Activated T-helper 17 cell treated with anti-CD3 and anti-CD28 coated beads, Interleukin-2, amount 50 U/mL, for 72 hours (primary cell): ENCODE data around the gene DNAH8. TPM values are rescaled to one million over a fixed set of nuclear protein-coding genes. Genes with fewer than 3 reads are reported as not detected.
"Not testable (repeated sequence)": the region's sequence is repeated elsewhere in the genome, so short reads cannot be mapped to it uniquely, and the experiment has no call there.

Experiments used
- ATAC-seq: fragments of 150-1000 bp; cut with Tn5 transposase; replicated peaks from 2 replicates; pipeline ENCODE4 v1.10.0; 2021; ENCODE audit warnings: mild to moderate bottlenecking, moderate library complexity
- H3K27ac Mint-ChIP-seq: one replicate; pipeline ENCODE4 v1.8.0; 2022; ENCODE audit warnings: mixed read lengths
- H3K27me3 Mint-ChIP-seq: one replicate; pipeline ENCODE4 v1.8.0; 2022; ENCODE audit warnings: mixed read lengths
- H3K36me3 Mint-ChIP-seq: one replicate; pipeline ENCODE4 v1.8.0; 2022; ENCODE audit warnings: low read depth, mild to moderate bottlenecking, mixed read lengths
- H3K4me1 Mint-ChIP-seq: one replicate; pipeline ENCODE4 v1.8.0; 2022; ENCODE audit warnings: mixed read lengths
- H3K4me3 Mint-ChIP-seq: one replicate; pipeline ENCODE4 v1.8.0; 2022; ENCODE audit warnings: mild to moderate bottlenecking, mixed read lengths
- H3K9me3 Mint-ChIP-seq: one replicate; pipeline ENCODE4 v1.8.0; 2022; ENCODE audit warnings: mixed read lengths
- total RNA-seq, 2 donors: library from RNA; stranded (reverse); gene quantifications; one replicate each; pipeline ENCODE4 v1.2.3, GENCODE V29; 2022

Gene DNAH8
- total RNA-seq, 2 donors from 2014 or later: 0.03 to 0.09 TPM

DNA sequence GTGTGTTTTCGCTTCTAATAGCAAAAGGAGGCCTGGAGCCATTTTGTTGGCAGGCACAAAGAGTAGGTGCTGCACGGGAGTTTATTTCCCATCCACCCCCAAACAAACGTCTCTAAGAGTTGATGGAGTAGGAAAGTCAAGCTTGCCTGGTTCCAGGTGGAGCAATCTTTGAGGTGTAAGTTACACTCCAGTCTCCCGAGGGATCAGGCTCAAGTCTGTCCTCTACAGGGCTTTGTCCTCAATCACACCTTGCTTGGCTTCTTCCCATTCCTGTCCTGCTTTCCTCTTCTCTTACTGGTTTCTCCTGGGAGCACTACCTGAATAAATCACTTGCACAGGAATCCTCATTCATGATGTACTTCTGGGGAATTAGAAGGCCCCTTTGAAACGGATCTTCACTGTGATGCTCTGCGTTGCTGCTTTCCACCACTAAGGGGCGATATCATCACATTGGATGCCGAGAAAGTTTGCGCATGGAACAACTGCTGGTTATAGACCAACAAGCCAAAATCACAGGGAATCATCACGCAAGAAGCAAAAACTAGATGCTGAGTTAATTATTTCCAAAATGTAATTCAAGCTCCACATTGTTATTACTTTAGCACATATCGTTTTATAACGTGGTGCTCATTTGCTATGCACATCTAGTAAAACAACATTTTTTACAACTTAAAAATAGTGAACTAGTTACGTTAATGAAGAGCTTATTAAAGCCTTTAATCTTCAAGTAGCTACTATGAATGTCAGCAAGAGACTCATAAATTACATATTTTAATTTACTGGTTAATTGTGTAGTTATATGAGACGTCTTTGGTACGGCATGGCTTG, 156.8 kb downstream of the DNAH8 start:
- H3K4me1 Mint-ChIP-seq: peaks cover 22% of the 10 kb centered on the region
- peak; percentile 56 for ATAC-seq

DNA sequence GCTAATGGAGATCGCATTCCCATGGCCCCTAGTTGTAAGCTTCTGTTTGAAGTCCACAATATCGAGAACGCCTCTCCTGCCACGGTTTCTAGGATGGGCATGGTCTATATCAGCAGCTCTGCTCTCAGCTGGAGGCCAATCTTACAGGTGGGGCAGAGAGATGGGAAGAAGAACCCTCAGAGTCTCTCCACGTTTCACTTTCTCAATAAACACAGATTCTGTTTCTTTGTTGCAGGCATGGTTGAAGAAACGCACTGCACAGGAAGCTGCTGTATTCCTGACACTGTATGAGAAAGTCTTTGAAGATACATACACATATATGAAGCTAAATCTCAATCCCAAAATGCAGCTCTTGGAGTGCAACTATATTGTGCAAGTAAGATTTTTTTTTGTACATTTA, 157.9 kb downstream of the DNAH8 start:
- Mint-ChIP-seq H3K27ac (no peak overlapping the region), H3K27me3 (peaks cover 4% of the 10 kb centered on the region), H3K4me1 (peaks cover 22% of the 10 kb centered on the region), H3K9me3 (no peaks in the 10 kb centered on the region), H3K4me3 (peak overlapping the region; percentile 35), H3K36me3 (no peaks in the 10 kb centered on the region)
- ATAC-seq: no peak

More for the DNA sequence above, 156.8 kb downstream of the DNAH8 start:
- no peaks in the 10 kb centered on the region for H3K36me3 Mint-ChIP-seq
- no peak overlapping the region for H3K27ac Mint-ChIP-seq
- no peak overlapping the region for H3K4me3 Mint-ChIP-seq
- no peaks in the 10 kb centered on the region for H3K9me3 Mint-ChIP-seq
- peaks cover 7% of the 10 kb centered on the region for H3K27me3 Mint-ChIP-seq

- H3K9me3 Mint-ChIP-seq, ATAC-seq, H3K36me3 Mint-ChIP-seq, H3K27me3 Mint-ChIP-seq: not testable (repeated sequence)
- Mint-ChIP-seq H3K27ac (peak overlapping the region; percentile 79), H3K4me1 (peaks cover 22% of the 10 kb centered on the region), H3K4me3 (peak overlapping the region; percentile 45)
Measured at GRCh38 chr6:38873816-38874215, 158.7 kb downstream of the DNAH8 start.

DNA sequence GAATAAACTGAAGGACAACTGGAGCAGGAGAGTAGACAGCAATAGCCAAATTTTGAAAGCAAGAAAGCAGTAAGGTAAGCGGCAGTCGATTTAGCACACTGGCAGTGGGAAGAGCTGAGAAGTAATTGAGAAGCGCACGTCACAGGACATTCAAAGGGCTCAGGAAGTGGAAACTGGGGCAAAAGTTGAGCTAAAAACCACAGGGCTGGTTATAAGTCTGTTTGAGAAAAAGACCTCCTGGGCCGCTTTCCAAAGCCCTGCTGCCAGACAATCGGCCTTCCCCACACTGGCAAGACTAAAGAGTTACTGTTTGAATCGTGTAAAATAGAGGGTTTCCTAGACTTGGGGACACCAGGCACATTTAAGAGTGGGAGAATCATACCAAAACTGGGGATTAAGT, 161.4 kb downstream of the DNAH8 start:
- Mint-ChIP-seq H3K9me3 (no peaks in the 10 kb centered on the region), H3K27ac (peak overlapping the region; percentile 86), H3K27me3 (no peaks in the 10 kb centered on the region), H3K36me3 (no peaks in the 10 kb centered on the region), H3K4me1 (peaks cover 22% of the 10 kb centered on the region), H3K4me3 (peak overlapping the region; percentile 65)
- ATAC-seq: peak; percentile 95

DNA sequence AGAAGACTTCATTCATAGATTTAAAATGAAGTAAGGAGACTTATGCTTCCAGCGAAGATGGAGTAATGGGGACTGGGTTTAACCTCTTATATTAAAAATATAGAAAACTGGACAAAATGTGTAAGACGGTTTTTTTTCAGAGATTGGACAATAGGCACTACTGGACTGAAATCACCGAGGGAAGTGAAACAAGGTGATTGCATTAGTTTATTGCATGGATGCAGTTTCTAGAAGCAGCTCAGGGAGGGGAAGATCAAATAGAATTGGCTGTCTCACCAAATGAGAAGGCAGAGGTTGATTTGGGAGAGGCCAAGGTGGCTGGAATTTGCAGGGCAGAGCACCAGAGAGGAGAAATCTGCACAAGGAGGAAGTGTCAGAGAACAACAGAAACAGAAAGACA, 162.6 kb downstream of the DNAH8 start:
- Mint-ChIP-seq H3K27ac (no peak overlapping the region), H3K27me3 (no peaks in the 10 kb centered on the region), H3K36me3 (no peaks in the 10 kb centered on the region), H3K9me3 (no peaks in the 10 kb centered on the region), H3K4me3 (no peak overlapping the region), H3K4me1 (peaks cover 17% of the 10 kb centered on the region)
- no peak for ATAC-seq

- no peak for ATAC-seq
- no peaks in the 10 kb centered on the region for H3K27me3 Mint-ChIP-seq
- H3K36me3 Mint-ChIP-seq: no peaks in the 10 kb centered on the region
- H3K27ac Mint-ChIP-seq: no peak overlapping the region
- no peaks in the 10 kb centered on the region for H3K9me3 Mint-ChIP-seq
- H3K4me3 Mint-ChIP-seq: no peak overlapping the region
- H3K4me1 Mint-ChIP-seq: no peaks in the 10 kb centered on the region
Measured at GRCh38 chr6:38882157-38882556, 167.0 kb downstream of the DNAH8 start.

GRCh38 chr6:38897507-38897906, 182.4 kb downstream of the DNAH8 start:
- no peaks in the 10 kb centered on the region for H3K4me1 Mint-ChIP-seq
- no peaks in the 10 kb centered on the region for H3K36me3 Mint-ChIP-seq
- no peaks in the 10 kb centered on the region for H3K27me3 Mint-ChIP-seq
- ATAC-seq: no peak
- no peak overlapping the region for H3K27ac Mint-ChIP-seq
- no peaks in the 10 kb centered on the region for H3K9me3 Mint-ChIP-seq
- no peak overlapping the region for H3K4me3 Mint-ChIP-seq

GRCh38 chr6:38901802-38902522, 186.9 kb downstream of the DNAH8 start:
- peaks cover 5% of the 10 kb centered on the region for H3K4me1 Mint-ChIP-seq
- no peak overlapping the region for H3K4me3 Mint-ChIP-seq
- H3K9me3 Mint-ChIP-seq: no peaks in the 10 kb centered on the region
- no peak overlapping the region for H3K27ac Mint-ChIP-seq
- ATAC-seq: no peak
- peaks cover 3% of the 10 kb centered on the region for H3K27me3 Mint-ChIP-seq
- no peaks in the 10 kb centered on the region for H3K36me3 Mint-ChIP-seq

DNA sequence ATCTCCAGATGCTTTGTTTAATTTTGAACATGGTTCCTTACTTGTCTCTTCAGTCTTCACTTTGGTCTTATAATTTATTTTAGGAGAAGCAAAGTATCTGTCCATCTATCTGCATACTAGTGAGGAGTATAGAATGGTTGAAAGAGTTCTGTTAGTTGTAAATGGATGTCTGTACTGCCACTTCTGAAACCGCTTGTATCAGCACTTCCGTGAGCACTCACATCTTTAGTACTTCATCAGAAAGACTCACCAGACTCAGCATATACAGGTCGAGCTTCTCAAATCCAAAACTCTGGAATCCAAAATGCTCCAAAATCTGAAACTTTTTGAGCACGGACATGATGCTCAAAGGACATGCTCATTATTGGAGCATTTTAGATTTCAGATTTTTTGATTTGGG, 191.5 kb downstream of the DNAH8 start:
- no peaks in the 10 kb centered on the region for H3K36me3 Mint-ChIP-seq
- ATAC-seq: peak; percentile 51
- peaks cover 5% of the 10 kb centered on the region for H3K4me1 Mint-ChIP-seq
- no peaks in the 10 kb centered on the region for H3K9me3 Mint-ChIP-seq
- H3K27ac Mint-ChIP-seq: no peak overlapping the region
- H3K27me3 Mint-ChIP-seq: peaks cover 3% of the 10 kb centered on the region
- no peak overlapping the region for H3K4me3 Mint-ChIP-seq

- H3K27me3 Mint-ChIP-seq: peaks cover 3% of the 10 kb centered on the region
- no peaks in the 10 kb centered on the region for H3K9me3 Mint-ChIP-seq
- no peak overlapping the region for H3K4me3 Mint-ChIP-seq
- H3K27ac Mint-ChIP-seq: no peak overlapping the region
- no peaks in the 10 kb centered on the region for H3K36me3 Mint-ChIP-seq
- peaks cover 5% of the 10 kb centered on the region for H3K4me1 Mint-ChIP-seq
- no peak for ATAC-seq
Measured at GRCh38 chr6:38907264-38907663, 192.2 kb downstream of the DNAH8 start.

DNA sequence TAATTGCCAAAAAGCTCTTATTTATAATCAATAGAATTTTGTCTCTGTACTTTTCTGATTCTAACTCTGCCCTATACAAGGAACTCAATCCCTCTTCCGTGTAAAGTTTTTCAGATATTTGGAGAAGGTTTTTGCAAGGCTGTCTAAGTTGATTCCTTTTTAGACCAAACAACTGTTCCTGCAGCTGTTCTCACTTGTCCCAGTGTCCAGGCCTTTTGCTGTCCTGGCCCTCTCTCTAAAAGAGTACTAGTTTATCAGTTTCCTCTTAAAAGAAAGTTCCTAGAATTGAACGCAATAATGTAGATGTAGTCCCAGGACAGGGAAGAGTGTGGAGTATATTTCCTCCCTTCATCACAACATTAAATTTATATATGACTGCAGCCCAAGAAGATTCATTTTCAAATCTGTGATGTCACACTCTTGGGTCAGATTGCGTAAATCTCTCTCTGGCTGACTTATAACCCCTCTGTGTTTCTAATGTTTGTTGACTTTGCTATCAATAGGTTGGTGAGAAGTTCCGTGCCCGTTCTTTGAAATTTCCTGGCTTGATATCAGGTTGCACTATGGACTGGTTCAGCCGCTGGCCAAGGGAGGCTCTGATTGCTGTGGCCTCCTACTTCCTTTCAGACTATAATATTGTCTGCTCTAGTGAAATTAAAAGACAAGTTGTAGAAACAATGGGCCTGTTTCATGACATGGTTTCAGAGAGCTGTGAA, 194.1 kb downstream of the DNAH8 start:
- Mint-ChIP-seq H3K27ac (no peak overlapping the region), H3K4me3 (no peak overlapping the region), H3K4me1 (peaks cover 5% of the 10 kb centered on the region), H3K9me3 (no peaks in the 10 kb centered on the region), H3K27me3 (peaks cover 1% of the 10 kb centered on the region), H3K36me3 (no peaks in the 10 kb centered on the region)
- no peak for ATAC-seq

- H3K9me3 Mint-ChIP-seq: no peaks in the 10 kb centered on the region
- H3K4me3 Mint-ChIP-seq: no peak overlapping the region
- H3K27ac Mint-ChIP-seq: no peak overlapping the region
- H3K4me1 Mint-ChIP-seq: peaks cover 5% of the 10 kb centered on the region
- H3K36me3 Mint-ChIP-seq: no peaks in the 10 kb centered on the region
- H3K27me3 Mint-ChIP-seq: no peaks in the 10 kb centered on the region
- ATAC-seq: no peak
Measured at GRCh38 chr6:38910207-38910606, 195.1 kb downstream of the DNAH8 start.

- Mint-ChIP-seq H3K27ac (no peak overlapping the region), H3K4me1 (no peaks in the 10 kb centered on the region), H3K9me3 (no peaks in the 10 kb centered on the region), H3K36me3 (no peaks in the 10 kb centered on the region), H3K27me3 (no peaks in the 10 kb centered on the region), H3K4me3 (no peak overlapping the region)
- ATAC-seq: no peak
Measured at GRCh38 chr6:38912378-38912777, 197.3 kb downstream of the DNAH8 start.

DNA sequence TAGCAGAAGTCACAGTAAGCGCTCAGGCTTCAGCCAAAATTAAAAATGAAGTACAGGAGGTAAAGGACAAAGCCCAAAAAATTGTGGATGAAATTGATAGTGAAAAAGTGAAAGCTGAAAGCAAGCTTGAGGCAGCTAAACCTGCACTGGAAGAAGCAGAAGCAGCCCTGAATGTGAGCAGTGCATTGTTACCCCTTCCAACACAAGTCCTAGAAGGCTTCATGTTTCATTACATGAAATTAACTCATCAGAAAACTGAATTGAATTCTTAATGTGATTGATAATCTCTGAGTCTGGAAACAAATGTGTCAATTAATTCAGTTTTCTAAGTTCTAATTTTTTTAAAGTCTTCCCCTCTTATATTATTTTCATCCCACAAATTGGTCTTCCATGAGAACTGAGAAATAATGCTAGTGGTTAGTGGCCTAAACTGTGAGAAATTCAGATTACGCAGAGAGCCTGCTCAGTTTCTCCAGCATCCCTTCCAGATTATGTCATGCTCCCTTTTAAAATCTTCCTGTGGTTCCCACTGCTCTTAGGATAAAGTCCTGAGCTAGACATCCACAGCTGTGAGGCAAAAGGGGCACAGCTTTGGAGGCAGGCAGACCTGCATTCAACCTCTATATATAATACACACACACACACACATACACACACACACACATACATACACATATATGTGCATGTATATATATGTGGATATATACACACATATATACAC, 200.3 kb downstream of the DNAH8 start:
- Mint-ChIP-seq H3K36me3 (no peaks in the 10 kb centered on the region), H3K27me3 (no peaks in the 10 kb centered on the region), H3K27ac (no peak overlapping the region), H3K4me1 (no peaks in the 10 kb centered on the region), H3K9me3 (no peaks in the 10 kb centered on the region), H3K4me3 (no peak overlapping the region)
- ATAC-seq: no peak
